COR-L47 (cell line): ENCODE results near the gene SORCS2.
"Not testable (repeated sequence)": the region's sequence is repeated elsewhere in the genome, so short reads cannot be mapped to it uniquely, and the experiment has no call there.

Experiments used
- DNase-seq: peaks from one replicate; lab custom pipeline; 2025; lab: John Stamatoyannopoulos, UW

SORCS2 gene

GRCh38 chr4:7450775-7451433, 258.6 kb downstream of the SORCS2 start:
- no peak for DNase-seq

DNA sequence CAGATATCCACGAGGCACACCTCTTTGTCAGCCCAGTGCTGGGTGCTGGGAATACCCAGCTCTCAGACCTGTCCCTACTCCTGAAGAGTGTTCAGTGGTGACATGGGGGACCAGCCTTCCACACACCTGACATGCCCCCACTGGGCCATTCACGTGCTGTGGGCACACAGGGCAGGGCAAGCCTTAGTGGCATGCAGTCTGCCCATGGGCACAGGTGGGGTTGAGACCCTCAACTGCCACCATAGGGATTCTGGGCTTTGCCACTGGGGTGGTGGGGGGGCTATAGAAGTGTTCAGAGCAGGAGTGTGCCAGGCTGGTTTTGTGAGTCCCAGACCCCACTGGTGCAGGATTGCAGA, 259.1 kb downstream of the SORCS2 start:
- no peak for DNase-seq

- DNase-seq, result no peak
These were observed 259.5 kb downstream of the SORCS2 start for GRCh38 chr4:7451800-7452199.

GRCh38 chr4:7452802-7453201, 260.5 kb downstream of the SORCS2 start:
- not testable (repeated sequence) for DNase-seq

- no peak for DNase-seq
These were observed 265.1 kb downstream of the SORCS2 start for GRCh38 chr4:7457201-7458065.

DNA sequence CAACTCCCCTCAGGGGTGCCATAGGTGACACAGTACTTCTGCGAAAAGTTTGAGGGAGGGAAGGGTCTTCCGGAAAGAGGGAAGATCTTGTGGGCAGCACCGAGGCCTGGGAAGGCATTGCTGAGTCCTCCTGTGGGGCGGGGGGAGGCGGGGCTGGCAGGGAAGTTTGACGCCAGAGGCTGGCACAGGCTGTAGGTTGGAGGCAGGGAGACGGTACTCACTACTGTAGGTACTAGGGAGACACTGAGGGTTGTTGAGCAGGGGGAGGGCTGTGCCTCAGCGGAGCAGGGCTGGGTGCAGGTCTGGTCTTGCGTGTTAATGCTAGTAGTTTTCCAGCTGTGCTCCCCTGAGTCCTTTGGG, 265.7 kb downstream of the SORCS2 start:
- DNase-seq, result no peak

- no peak for DNase-seq
These were observed 266.1 kb downstream of the SORCS2 start for GRCh38 chr4:7458477-7458876.

DNA sequence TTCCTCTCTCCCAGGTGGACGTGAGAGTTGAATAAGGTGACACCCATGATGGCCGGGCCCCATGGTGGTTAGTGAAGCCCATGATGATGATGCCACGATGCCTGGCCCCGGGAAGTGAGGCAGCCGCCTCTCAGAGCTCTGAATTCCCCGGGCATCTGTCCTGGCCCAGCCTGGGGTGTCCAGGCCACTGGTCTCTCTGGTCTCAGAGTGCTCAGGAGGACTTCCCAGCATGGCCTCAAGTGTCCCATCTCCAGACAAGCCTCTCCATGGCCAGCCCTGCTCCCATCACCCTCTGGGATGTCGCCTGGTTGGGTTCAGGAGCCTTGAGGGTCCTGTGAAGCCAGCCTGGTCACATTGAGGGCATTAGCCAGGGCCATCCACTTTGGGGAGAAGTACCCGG, 267.1 kb downstream of the SORCS2 start:
- DNase-seq, result no peak

DNA sequence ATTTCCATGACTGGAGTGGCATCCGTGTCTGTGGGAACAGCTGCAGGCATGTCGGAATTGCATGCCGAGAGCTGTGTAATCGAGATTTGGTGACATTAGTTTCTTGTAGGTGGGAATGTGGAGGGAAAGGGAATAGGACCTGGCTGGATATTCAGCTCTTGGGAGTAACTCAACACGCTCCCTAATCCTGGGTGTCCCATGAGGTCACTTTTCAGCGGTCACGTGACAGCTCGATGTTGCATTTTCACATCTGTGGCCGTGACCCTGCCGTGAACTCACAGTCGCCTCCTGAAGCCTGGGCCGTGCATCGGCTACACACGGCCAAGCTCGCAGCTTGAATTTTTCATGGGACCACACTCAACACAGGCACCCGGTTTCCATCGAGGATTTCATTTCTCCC, 268.2 kb downstream of the SORCS2 start:
- no peak for DNase-seq

DNA sequence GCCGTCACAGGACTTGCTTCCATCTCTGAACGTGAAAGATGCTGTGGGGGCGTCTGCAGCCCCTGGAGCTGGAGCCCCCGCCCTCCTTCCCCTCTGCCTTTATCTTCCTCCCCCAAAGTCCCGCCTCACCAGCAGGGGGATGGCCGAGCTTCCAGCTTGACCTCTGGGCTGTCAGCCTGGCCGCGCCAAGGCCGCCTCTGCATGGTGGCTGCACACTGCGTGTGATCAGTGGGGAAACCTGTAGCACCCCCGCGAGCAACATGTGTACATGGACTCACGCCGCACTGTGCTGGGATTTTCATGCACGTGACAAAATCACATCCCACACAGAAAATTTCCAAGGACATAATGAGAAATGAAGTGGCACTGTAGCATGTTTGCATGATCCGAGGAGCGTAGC, 268.9 kb downstream of the SORCS2 start:
- DNase-seq, result no peak

- peak; percentile 80 for DNase-seq
These were observed 270.2 kb downstream of the SORCS2 start for GRCh38 chr4:7462509-7462971.

DNA sequence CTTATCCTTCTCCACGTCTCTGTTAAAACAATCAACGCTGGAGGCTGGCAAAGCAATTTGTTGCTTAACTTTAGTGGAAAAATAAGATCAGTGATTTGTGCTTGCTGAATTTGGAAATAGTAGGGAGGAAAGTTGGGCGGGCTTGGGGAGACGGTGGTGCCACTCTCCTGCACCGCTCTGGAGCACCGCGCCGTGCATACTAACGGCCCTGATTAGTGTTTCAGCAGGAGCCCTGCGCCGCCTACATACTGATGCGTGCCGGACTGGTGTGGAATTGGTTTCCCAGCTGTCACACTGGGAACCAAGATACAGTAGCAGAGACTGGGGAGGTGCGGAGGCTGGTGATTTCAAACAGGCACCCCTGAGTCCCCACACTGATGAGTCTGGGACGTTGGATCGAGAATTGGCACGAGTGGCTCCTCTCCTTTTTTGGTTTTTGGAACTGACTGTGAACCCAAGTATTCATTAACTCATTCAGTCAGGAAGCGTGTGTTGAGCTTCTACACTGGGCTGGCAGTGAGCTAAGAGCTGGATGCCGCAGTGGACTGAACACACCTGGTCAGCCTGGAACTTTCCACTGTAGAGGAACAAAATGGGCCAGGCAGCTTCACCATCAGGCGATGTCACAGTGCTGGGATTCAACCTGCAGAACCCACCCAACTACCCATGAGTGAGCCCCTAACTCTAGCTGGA, 271.4 kb downstream of the SORCS2 start:
- no peak for DNase-seq

DNA sequence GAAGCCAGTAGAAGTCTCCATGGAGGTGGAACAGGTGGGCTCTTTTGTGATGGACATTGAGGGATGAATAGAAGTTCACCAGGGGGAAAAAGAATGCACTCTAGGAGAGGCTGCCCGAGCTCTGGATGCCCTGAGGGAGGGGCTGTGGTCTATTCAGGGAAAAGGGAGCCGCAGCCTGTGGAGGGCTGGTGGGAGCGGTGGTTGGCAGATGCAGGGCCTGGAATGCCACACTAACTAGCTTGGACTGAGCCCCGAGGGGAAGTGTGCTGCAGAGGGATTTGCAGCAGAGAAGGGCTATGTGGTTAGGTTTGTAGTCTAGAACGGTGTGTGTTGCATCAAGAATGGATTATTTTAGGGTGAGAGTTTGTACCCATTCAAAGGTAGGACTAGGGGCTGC, 271.9 kb downstream of the SORCS2 start:
- no peak for DNase-seq

- no peak for DNase-seq
These were observed 272.7 kb downstream of the SORCS2 start for GRCh38 chr4:7465017-7465416.

- no peak for DNase-seq
These were observed 273.9 kb downstream of the SORCS2 start for GRCh38 chr4:7466215-7466614.

DNA sequence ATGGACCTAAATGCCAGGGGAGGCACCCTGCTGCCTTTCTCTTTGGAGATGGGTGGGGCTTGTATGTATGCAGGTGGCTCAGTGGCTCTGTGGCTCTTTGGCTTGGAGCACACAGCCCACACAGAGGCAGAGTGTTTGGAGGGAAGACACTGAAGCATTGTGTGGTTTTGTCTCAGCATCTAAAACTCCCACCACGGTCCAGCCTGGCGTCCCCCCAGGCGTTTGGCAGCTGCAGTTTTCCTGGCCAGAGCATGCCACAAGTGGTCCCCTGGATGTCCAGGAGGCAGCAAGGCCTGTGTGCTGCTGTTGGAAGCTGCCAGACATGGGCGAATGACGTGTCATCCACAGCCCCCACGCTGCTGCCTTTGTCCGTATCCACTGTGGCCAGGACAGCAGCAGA, 274.6 kb downstream of the SORCS2 start:
- DNase-seq, result no peak

- DNase-seq, result no peak
These were observed 275.1 kb downstream of the SORCS2 start for GRCh38 chr4:7467471-7467870.

GRCh38 chr4:7469023-7469422, 276.7 kb downstream of the SORCS2 start:
- no peak for DNase-seq

DNA sequence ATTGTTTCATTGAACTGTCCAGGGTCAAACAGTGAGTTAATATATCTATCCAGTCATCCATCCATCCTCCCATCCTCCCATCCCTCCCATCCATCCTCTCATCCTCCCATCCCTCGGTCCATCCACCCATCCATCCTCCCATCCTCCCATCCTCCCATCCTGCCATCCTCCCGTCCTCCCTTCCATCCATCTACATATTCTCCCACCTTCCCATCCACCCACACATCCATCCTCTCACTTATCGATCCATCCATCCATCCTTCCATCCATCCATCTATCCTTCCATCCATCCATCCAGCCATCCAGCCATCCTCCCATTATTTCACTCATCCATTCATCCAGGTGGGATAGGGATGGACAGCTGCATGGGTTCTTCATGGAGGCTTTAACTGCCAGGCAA, 277.8 kb downstream of the SORCS2 start:
- DNase-seq, result no peak

DNA sequence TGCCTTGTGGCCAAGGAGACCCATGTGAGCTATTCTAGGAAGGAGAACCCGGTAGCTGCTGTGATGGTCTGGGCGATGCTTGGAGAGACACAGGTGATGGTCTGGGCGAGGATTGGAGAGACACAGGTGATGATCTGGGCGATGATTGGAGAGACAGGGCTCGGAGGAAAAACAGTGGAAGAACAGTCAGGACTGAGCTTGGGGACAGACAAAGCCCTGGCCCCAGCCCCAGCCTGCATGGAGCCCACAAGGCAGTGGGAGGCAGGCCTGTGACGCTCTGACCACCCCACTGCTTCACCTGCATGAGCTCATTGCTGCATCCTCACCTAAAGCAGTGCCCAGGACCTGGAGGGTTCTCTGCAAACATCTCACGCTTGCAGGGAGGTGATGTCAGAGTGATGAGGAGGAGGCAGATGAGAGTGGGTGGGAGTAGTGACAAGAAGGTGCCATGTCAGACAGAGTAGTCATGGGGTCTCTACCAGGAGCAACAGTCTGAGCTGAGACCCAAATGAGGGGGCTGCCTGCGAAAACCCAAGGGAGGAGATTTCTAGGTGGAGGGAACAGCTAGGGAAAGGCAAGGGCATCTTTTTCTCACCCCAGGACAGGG, 278.3 kb downstream of the SORCS2 start:
- no peak for DNase-seq

GRCh38 chr4:7472442-7473013, 280.2 kb downstream of the SORCS2 start:
- DNase-seq, result no peak

DNA sequence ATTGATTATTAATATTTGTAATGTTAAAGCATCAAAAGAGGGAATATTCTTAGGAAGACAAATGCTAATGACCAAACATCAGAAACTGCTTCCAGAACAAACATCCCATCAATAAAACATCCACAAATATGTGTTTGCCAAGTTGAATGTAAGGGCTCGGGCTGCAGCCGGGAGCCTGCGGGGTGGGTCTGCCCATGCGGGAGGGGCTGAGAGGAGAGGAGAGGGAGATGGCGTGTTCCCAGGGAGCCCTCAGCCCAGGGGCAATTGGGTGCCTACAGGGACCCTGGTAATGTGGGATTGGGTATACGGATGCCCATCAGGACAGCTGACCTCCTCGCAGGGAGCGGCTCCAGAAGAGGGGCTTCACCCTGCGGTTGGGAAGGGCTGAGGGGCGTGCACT, 280.7 kb downstream of the SORCS2 start:
- no peak for DNase-seq
